Measurements from ENCODE around the gene PAN3.

DNA sequence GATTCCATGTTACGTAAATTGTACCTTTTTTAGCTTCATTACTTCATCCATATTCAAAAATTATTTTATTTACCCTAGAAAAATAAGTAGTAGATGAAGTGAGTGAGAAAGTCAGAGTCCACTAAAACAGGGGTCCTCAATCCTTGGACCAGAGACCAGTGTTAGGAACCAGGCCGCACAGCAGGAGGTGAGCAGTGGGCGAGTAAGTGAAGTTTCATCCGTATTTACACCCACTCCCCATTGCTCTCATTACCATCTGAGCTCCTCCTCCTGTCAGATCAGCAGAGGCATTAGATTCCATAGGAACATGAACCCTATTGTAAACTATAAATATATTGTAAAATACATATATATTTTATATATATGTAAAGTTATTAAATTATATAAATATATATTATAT is 119.0 kb downstream of the PAN3 start:
- TF ChIP-seq, protein P1, sequence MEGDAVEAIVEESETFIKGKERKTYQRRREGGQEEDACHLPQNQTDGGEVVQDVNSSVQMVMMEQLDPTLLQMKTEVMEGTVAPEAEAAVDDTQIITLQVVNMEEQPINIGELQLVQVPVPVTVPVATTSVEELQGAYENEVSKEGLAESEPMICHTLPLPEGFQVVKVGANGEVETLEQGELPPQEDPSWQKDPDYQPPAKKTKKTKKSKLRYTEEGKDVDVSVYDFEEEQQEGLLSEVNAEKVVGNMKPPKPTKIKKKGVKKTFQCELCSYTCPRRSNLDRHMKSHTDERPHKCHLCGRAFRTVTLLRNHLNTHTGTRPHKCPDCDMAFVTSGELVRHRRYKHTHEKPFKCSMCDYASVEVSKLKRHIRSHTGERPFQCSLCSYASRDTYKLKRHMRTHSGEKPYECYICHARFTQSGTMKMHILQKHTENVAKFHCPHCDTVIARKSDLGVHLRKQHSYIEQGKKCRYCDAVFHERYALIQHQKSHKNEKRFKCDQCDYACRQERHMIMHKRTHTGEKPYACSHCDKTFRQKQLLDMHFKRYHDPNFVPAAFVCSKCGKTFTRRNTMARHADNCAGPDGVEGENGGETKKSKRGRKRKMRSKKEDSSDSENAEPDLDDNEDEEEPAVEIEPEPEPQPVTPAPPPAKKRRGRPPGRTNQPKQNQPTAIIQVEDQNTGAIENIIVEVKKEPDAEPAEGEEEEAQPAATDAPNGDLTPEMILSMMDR (IDR thresholded peaks at IDR 0.05; ENCODE audit: insufficient read depth, low read length): no peak
- no peak for TF ChIP-seq POLR2AphosphoS5 (IDR thresholded peaks at IDR 0.05; ENCODE audit: low read depth)
